ENCODE measurements around the gene SETD4.

The SETD4 gene

GRCh38 chr21:36052860-36053714 is 7.2 kb downstream of the SETD4 start:
- TF ChIP-seq, protein P1, sequence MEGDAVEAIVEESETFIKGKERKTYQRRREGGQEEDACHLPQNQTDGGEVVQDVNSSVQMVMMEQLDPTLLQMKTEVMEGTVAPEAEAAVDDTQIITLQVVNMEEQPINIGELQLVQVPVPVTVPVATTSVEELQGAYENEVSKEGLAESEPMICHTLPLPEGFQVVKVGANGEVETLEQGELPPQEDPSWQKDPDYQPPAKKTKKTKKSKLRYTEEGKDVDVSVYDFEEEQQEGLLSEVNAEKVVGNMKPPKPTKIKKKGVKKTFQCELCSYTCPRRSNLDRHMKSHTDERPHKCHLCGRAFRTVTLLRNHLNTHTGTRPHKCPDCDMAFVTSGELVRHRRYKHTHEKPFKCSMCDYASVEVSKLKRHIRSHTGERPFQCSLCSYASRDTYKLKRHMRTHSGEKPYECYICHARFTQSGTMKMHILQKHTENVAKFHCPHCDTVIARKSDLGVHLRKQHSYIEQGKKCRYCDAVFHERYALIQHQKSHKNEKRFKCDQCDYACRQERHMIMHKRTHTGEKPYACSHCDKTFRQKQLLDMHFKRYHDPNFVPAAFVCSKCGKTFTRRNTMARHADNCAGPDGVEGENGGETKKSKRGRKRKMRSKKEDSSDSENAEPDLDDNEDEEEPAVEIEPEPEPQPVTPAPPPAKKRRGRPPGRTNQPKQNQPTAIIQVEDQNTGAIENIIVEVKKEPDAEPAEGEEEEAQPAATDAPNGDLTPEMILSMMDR (IDR thresholded peaks at IDR 0.05): no peak
- peaks cover 0 to 1% (median 0%) of the 10 kb centered on the region in 4 donors for H3K4me1 ChIP-seq
- H3K9me3 ChIP-seq: no peaks in the 10 kb centered on the region
- no peak overlapping the region for H3K4me3 ChIP-seq
- H3K27ac ChIP-seq: no peak overlapping the region
- no peak for DNase-seq
- no peaks in the 10 kb centered on the region for H3K27me3 ChIP-seq
- peaks cover 67 to 91% (median 72%) of the 10 kb centered on the region in 3 donors for H3K36me3 ChIP-seq
- intact Hi-C loops (cut with DNase I; ENCODE audit: low total_unique reads): loop anchor here (10.0 kb wide), 1 partner anchor 62 kb away; no protein-coding TSS in a partner anchor

DNA sequence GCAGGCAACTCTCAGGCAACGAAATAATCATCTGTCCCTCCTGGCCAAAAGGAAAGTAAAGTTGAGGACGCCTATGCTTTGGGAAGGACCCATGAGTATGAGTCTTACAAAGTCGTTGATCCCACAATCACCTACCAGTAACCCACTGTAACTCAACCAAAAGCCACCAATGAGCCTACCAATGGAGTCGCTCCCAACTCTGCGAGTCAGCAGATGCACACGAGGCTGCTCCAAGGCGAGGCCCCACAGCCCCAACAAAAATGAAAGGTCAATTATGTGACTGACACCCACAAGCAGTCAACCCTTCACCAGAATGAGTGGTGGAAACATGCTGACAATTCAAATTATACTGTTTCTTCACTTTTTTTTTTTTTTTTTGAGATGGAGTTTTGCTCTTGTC is 12.0 kb downstream of the SETD4 start:
- no peaks in the 10 kb centered on the region for H3K4me1 ChIP-seq
- H3K27me3 ChIP-seq: no peaks in the 10 kb centered on the region
- H3K27ac ChIP-seq: no peak overlapping the region
- no peak for DNase-seq
- intact Hi-C loops (cut with DNase I; ENCODE audit: low total_unique reads): no loop called here
- H3K36me3 ChIP-seq: peaks cover 71 to 91% (median 84%) of the 10 kb centered on the region in 3 donors
- no peaks in the 10 kb centered on the region for H3K9me3 ChIP-seq
- no peak overlapping the region for H3K4me3 ChIP-seq
- TF ChIP-seq, protein P1 (IDR thresholded peaks at IDR 0.05): no peak

DNA sequence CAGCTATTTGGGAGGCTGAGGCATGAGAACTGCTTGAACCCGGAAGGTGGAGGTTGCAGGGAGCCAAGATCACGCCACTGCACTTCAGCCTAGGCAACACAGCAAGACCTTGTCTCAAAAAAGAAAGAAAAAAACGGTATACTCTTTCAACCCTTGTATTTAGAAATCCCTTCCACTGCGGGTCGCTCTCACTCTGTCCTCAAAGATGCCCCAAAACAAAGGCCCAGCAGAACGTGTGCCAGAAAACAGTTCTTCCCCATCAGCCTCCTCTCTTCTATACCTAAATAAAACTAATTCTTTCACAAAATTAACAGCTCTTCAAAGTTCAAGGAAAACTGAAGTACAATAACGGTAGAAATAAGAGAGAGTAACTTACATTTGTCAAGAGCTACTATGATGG is 13.2 kb downstream of the SETD4 start:
- H3K27me3 ChIP-seq: no peaks in the 10 kb centered on the region
- TF ChIP-seq, protein P1 (IDR thresholded peaks at IDR 0.05): no peak
- H3K4me1 ChIP-seq: no peaks in the 10 kb centered on the region
- intact Hi-C loops (cut with DNase I; ENCODE audit: low total_unique reads): no loop called here
- no peaks in the 10 kb centered on the region for H3K9me3 ChIP-seq
- no peak for DNase-seq
- H3K4me3 ChIP-seq: no peak overlapping the region
- H3K27ac ChIP-seq: no peak overlapping the region
- H3K36me3 ChIP-seq: peaks cover 76 to 92% (median 85%) of the 10 kb centered on the region in 3 donors

GRCh38 chr21:36045993-36046392 is 14.3 kb downstream of the SETD4 start:
- Histone ChIP-seq H3K27ac (no peak overlapping the region), H3K36me3 (peaks cover 81 to 95% (median 94%) of the 10 kb centered on the region in 3 donors), H3K4me1 (no peaks in the 10 kb centered on the region), H3K27me3 (no peaks in the 10 kb centered on the region), H3K4me3 (no peak overlapping the region), H3K9me3 (no peaks in the 10 kb centered on the region)
- TF ChIP-seq, protein P1 (IDR thresholded peaks at IDR 0.05): no peak
- intact Hi-C loops (cut with DNase I; ENCODE audit: low total_unique reads): no loop called here
- DNase-seq: no peak

- no peak overlapping the region for H3K4me3 ChIP-seq
- no peak for DNase-seq
- peaks cover 62 to 92% (median 79%) of the 10 kb centered on the region in 3 donors for H3K36me3 ChIP-seq
- TF ChIP-seq, protein P1 (IDR thresholded peaks at IDR 0.05): no peak
- intact Hi-C loops (cut with DNase I; ENCODE audit: low total_unique reads): no loop called here
- no peaks in the 10 kb centered on the region for H3K4me1 ChIP-seq
- no peak overlapping the region for H3K27ac ChIP-seq
- H3K27me3 ChIP-seq: no peaks in the 10 kb centered on the region
- H3K9me3 ChIP-seq: no peaks in the 10 kb centered on the region
Measured at GRCh38 chr21:36044056-36044455, 16.3 kb downstream of the SETD4 start.
